Panc1 (cell line): Measurements from ENCODE around the gene C11orf65. TPM values are rescaled to one million over a fixed set of nuclear protein-coding genes. Genes with fewer than 3 reads are reported as not detected.

Experiments
- ATAC-seq: fragments of 200-7000 bp; cut with Tn5 transposase; 2 replicates; pipeline ENCODE4 v1.9.1; 2020; ENCODE audit warnings: mild to moderate bottlenecking, moderate library complexity
- BruUV-seq: library from RNA; stranded (reverse); fragments of 400-500 nt; replicated peaks from 2 replicates; lab custom pipeline; 2021; lab: Mats Ljungman, UMichigan
- CTCF ChIA-PET: fragments of 300-600 bp; sonication (Branson Sonifier 250); formaldehyde crosslinking; loops from one replicate; lab custom pipeline; 2022; ENCODE audit warnings: antibody characterized with exemption; lab: Charles Lee
- POLR2A ChIA-PET: fragments of 300-600 bp; sonication (Branson Sonifier 250); formaldehyde crosslinking; loops from one replicate; lab custom pipeline; 2022; ENCODE audit warnings: antibody characterized with exemption; lab: Charles Lee
- DNase-seq: peaks from one replicate; pipeline ENCODE4 v3.0.0-alpha.2; 2010; ENCODE audit warnings: low read depth, low spot score
- H3K27ac ChIP-seq: 2 replicates; pipeline ENCODE4 v1.5.1; 2011; ENCODE audit warnings: mild to moderate bottlenecking, low read length, inconsistent platforms
- H3K27me3 ChIP-seq: fragments of 200-500 bp; sonication (Bioruptor generic); 2 replicates; pipeline ENCODE4 v1.6.0; 2014; ENCODE audit warnings: low read length, inconsistent platforms; ENCODE audit not compliant: control insufficient read depth, insufficient read depth
- H3K36me3 ChIP-seq: fragments of 200-500 bp; sonication (Bioruptor generic); 2 replicates; pipeline ENCODE4 v1.5.1; 2014; ENCODE audit warnings: inconsistent platforms, mild to moderate bottlenecking, low read length, moderate library complexity; ENCODE audit not compliant: control insufficient read depth, insufficient read depth
- H3K4me1 ChIP-seq: 2 replicates; pipeline ENCODE4 v1.5.1; 2011; ENCODE audit warnings: inconsistent platforms, mild to moderate bottlenecking, low read length, moderate library complexity; ENCODE audit not compliant: control insufficient read depth, insufficient read depth
- H3K4me3 ChIP-seq, 2 experiments: 2 replicates each; pipeline ENCODE4 v1.5.1; 2011 to 2012; ENCODE audit warnings: low read depth in 2 of 2, low read length in 2 of 2, mild to moderate bottlenecking in 2 of 2, inconsistent platforms in 1 of 2, moderate library complexity in 1 of 2
- H3K9me3 ChIP-seq: fragments of 200-500 bp; sonication (Bioruptor generic); 2 replicates; pipeline ENCODE4 v1.5.1; 2014; ENCODE audit warnings: low read depth, mild to moderate bottlenecking, inconsistent platforms, low read length, moderate library complexity; ENCODE audit not compliant: control insufficient read depth, insufficient read depth
- POLR2AphosphoS5 ChIP-seq: IDR thresholded peaks from 2 replicates; pipeline ENCODE4 v1.6.1; 2012; ENCODE audit warnings: mild to moderate bottlenecking, low read depth, low read length, moderate library complexity
- SIN3A ChIP-seq: IDR thresholded peaks from 2 replicates; pipeline ENCODE4 v1.6.1; 2012; ENCODE audit warnings: low read depth, mild to moderate bottlenecking, low read length, moderate library complexity, borderline replicate concordance; ENCODE audit not compliant: insufficient read depth
- TCF7L2 ChIP-seq: IDR thresholded peaks from 2 replicates; pipeline ENCODE4 v1.6.1; 2011; ENCODE audit warnings: mild to moderate bottlenecking, low read depth, low read length, inconsistent platforms
- in situ Hi-C: cut with HindIII; loops from 2 replicates; pipeline ENCODE4 v1.10.0; 2016; ENCODE audit warnings: low sequenced_read_pairs, low pct_unique_long_range_greater_than_20kb
- intact Hi-C: fragments of 100-400 bp; cut with micrococcal nuclease; formaldehyde crosslinking; loops from one replicate; pipeline ENCODE4 v1.10.0; 2022; ENCODE audit not compliant: unreplicated experiment
- total RNA-seq: library from RNA; stranded (reverse); gene quantifications from one replicate; pipeline ENCODE4 v1.2.1, GENCODE V29; 2021; ENCODE audit not compliant: unreplicated experiment
- TF ChIP-seq, protein P1 (sequence below): fragments of 450-650 bp; IDR thresholded peaks from 2 replicates; pipeline ENCODE4 v1.5.1; 2017; ENCODE audit warnings: mild to moderate bottlenecking
- TF ChIP-seq, protein P2 (sequence below), 2 experiments: IDR thresholded peaks; 2 replicates each; pipeline ENCODE4 v1.6.1; 2011 to 2012; ENCODE audit warnings: low read depth in 2 of 2, control low read depth in 1 of 2, low read length in 1 of 2, mild to moderate bottlenecking in 1 of 2, moderate library complexity in 1 of 2; ENCODE audit not compliant: insufficient read depth in 1 of 2

C11orf65 gene
- total RNA-seq, 1 experiment from 2014 or later, result 0.18 TPM

DNA sequence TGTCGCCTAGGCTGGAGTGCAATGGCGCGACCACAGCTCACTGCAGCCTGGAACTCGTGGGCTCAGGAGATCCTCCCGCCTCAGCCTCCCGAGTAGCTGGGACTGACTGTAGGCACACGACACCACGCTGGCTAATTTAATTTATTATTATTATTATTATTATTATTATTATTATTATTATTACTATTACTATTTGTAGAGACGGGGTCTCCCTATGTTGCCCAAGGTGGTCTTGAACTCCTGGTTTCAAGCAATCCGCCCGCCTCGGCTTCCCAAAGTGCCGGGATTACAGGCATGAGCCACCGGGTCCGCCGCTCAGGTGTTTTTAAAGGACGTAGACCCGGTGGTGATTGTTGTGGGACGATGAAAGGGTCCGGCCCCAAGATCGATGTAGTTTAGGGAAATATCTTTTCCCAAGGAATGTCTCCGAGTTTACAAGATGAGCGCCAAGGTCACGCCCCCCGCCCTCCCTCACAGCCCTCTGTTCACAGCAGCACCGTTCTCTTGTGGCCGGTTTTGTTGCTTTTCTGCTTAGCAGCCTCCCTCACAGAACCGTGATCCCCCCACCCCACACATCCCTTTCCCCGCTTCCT lies 31.6 kb upstream of the C11orf65 start:
- Histone ChIP-seq H3K36me3 (no peaks in the 10 kb centered on the region), H3K27me3 (no peaks in the 10 kb centered on the region), H3K9me3 (no peaks in the 10 kb centered on the region), H3K4me3 (peak overlapping the region; percentile 69 to 78), H3K27ac (peak overlapping the region; percentile 78), H3K4me1 (peaks cover 10% of the 10 kb centered on the region)
- TF ChIP-seq, protein P1, sequence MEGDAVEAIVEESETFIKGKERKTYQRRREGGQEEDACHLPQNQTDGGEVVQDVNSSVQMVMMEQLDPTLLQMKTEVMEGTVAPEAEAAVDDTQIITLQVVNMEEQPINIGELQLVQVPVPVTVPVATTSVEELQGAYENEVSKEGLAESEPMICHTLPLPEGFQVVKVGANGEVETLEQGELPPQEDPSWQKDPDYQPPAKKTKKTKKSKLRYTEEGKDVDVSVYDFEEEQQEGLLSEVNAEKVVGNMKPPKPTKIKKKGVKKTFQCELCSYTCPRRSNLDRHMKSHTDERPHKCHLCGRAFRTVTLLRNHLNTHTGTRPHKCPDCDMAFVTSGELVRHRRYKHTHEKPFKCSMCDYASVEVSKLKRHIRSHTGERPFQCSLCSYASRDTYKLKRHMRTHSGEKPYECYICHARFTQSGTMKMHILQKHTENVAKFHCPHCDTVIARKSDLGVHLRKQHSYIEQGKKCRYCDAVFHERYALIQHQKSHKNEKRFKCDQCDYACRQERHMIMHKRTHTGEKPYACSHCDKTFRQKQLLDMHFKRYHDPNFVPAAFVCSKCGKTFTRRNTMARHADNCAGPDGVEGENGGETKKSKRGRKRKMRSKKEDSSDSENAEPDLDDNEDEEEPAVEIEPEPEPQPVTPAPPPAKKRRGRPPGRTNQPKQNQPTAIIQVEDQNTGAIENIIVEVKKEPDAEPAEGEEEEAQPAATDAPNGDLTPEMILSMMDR, result no peak
- TF ChIP-seq SIN3A (no peak), TCF7L2 (no peak), POLR2AphosphoS5 (no peak)
- TF ChIP-seq, protein P2, sequence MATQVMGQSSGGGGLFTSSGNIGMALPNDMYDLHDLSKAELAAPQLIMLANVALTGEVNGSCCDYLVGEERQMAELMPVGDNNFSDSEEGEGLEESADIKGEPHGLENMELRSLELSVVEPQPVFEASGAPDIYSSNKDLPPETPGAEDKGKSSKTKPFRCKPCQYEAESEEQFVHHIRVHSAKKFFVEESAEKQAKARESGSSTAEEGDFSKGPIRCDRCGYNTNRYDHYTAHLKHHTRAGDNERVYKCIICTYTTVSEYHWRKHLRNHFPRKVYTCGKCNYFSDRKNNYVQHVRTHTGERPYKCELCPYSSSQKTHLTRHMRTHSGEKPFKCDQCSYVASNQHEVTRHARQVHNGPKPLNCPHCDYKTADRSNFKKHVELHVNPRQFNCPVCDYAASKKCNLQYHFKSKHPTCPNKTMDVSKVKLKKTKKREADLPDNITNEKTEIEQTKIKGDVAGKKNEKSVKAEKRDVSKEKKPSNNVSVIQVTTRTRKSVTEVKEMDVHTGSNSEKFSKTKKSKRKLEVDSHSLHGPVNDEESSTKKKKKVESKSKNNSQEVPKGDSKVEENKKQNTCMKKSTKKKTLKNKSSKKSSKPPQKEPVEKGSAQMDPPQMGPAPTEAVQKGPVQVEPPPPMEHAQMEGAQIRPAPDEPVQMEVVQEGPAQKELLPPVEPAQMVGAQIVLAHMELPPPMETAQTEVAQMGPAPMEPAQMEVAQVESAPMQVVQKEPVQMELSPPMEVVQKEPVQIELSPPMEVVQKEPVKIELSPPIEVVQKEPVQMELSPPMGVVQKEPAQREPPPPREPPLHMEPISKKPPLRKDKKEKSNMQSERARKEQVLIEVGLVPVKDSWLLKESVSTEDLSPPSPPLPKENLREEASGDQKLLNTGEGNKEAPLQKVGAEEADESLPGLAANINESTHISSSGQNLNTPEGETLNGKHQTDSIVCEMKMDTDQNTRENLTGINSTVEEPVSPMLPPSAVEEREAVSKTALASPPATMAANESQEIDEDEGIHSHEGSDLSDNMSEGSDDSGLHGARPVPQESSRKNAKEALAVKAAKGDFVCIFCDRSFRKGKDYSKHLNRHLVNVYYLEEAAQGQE (IDR thresholded peaks at IDR 0.05; ENCODE audit: insufficient read depth in 1 of 2, low read depth in 2 of 2, low read length in 1 of 2), result no peak
- ChIA-PET CTCF (no interaction called here), POLR2A (no interaction called here)
- BruUV-seq, result no TSS peak
- no peak for DNase-seq
- intact Hi-C loops, result no loop called here
- ATAC-seq, result no peak
- in situ Hi-C loops, result no loop called here

DNA sequence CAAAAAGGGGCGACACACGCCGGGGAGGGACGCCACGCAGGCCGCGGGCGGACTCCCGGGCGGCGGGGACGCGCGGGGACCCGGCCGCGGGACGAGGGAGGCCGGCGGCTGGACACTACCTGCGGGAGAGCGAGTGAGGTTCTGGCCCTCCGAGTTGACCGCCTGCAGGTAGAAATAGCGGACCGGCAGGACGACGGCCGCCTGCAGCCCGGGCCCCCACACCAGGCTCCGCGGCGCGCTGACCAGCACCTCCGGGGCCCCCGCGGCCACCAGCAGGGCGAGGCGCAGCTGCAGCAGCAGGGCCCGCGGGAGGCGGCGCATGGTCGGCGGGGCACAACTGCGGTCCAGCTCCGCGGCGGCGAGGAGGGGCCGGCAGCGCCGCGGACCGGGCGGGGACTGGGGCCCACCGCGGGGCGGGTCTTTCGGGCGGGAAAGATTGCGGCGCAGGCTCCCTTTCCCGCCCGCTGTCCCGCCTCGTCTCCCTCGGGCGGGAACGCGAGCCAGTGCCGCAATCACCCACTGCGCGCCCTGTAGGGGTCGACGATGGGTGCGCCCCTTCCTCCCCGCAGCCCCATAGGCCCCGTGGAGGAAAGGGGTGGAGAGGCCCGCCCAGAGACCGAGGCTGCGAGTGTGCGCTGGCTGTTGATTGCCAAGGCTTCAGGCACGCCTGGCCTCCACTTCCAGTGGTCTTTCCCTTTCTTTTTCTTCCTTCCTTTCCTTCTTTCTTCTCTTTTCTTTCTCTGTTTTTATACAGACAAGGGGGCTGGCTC lies 30.9 kb upstream of the C11orf65 start, which contains the start of gene POGLUT3:
POGLUT3 (minus strand) TSS at position 339 of the 770 bp plus-strand sequence; CDS start at position 321, 18 bp downstream.
- no TSS peak for BruUV-seq
- peak; percentile 76 for TF ChIP-seq POLR2AphosphoS5
- TF ChIP-seq, protein P1, result no peak
- peak; percentile 86 for ATAC-seq
- in situ Hi-C loops, result no loop called here
- peak within 1 kb of the TSS; percentile 69 to 78 for H3K4me3 ChIP-seq
- intact Hi-C loops, result no loop called here
- peak within 1 kb of the TSS; percentile 90 for H3K27ac ChIP-seq
- no peaks in the 10 kb centered on the region for H3K36me3 ChIP-seq
- ChIA-PET POLR2A (no interaction called here), CTCF (no interaction called here)
- no peaks in the 10 kb centered on the region for H3K9me3 ChIP-seq
- no peak for DNase-seq
- peaks cover 10% of the 10 kb centered on the region for H3K4me1 ChIP-seq
- H3K27me3 ChIP-seq, result no peaks in the 10 kb centered on the region
